T follicular helper cell (primary cell): Measurements from ENCODE around the gene GPC5.
"Not testable (repeated sequence)": the region's sequence is repeated elsewhere in the genome, so short reads cannot be mapped to it uniquely, and the experiment has no call there.

Experiments
- DNase-seq: peaks from one replicate; pipeline ENCODE4 v3.0.0-alpha.2; 2020; ENCODE audit warnings: low read depth

The GPC5 gene

DNA sequence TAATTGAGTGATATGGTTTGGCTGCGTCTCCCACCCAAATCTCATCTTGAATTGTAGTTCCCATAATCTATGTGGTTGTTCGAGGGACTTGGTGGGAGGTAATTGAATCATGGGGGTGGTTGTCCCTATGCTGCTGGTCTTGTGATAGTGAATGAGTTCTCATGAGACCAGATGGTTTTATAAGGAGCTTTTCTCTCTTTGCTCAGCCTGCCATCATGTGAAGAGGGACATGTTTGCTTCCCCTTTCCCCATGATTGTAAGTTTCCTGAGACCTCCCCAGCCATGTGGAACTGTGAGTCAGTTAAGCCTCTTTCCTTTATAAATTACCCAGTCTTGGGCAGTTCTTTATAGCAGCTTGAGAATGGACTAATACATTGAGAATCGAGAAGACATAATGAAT, 480.1 kb downstream of the GPC5 start:
- no peak for DNase-seq

- DNase-seq: no peak
Observed at GRCh38 chr13:91879360-91879759, 480.9 kb downstream of the GPC5 start.

GRCh38 chr13:91882918-91883317, 484.5 kb downstream of the GPC5 start:
- DNase-seq: no peak

GRCh38 chr13:91889641-91890040, 491.2 kb downstream of the GPC5 start:
- DNase-seq: no peak

GRCh38 chr13:91891141-91891540, 492.7 kb downstream of the GPC5 start:
- no peak for DNase-seq

GRCh38 chr13:91893040-91893439, 494.6 kb downstream of the GPC5 start:
- no peak for DNase-seq

GRCh38 chr13:91894316-91894715, 495.9 kb downstream of the GPC5 start:
- no peak for DNase-seq

- no peak for DNase-seq
Observed at GRCh38 chr13:91896547-91896946, 498.1 kb downstream of the GPC5 start.

- DNase-seq: not testable (repeated sequence)
Observed at GRCh38 chr13:91898986-91899385, 500.6 kb downstream of the GPC5 start.

DNA sequence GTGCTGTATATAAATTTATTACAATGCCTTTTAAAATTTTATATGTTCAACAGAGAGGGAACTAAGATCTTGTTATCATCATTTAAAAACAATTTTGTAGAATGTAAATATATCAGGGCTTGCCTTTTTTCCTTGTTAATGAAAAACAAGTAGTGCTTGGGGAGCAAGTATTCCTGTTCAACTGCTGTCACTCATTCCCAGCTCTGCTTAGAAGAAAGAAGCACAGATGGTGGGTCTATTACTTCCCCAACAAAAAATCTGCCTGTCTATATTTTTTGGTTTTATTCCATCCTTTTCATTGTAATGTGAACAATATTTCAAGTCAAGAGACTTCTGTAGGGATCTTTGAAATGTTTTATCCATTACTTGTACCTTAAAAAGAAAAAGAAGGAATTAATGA, 503.9 kb downstream of the GPC5 start:
- DNase-seq: no peak

GRCh38 chr13:91904005-91904404, 505.6 kb downstream of the GPC5 start:
- DNase-seq: no peak

DNA sequence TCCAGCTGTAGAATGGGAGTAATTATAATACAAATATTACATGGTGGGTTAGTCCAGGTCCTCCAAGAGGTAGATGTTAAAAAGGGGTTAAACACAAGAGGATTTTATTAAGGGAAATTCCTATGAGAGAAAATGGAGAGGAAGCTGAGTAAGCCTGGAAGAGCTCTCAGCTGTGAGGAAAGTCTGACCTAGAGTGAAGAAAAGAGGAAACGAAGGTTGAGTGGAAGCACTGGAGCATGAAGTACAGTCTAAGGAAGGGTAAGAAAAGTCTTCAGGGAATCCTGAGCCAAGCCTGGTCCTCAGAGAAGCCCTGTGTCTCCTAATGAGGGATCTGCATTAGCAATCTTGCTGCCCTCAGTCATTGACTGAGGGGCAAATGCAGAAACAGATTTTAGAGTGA, 506.2 kb downstream of the GPC5 start:
- DNase-seq: no peak

GRCh38 chr13:91907398-91907797, 509.0 kb downstream of the GPC5 start:
- no peak for DNase-seq

DNA sequence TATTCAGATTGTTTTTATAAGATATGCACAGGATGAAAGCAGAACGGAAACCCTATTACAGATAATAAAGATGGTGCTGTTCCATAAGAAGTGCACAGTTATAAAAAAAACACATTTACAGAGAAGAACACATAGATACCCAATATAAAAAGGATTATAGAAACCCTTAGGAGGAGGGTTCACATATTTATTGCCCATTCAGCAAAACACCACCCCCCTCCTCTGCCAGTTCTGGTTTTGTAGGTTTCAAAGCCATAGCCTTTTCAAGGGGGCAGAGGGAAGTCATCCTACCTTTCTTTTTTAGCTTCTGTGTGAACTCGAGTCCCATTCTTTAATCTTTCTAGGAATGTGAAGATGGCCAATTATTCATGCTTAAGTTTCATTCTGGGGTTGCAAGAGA, 511.2 kb downstream of the GPC5 start:
- DNase-seq: no peak

- DNase-seq: no peak
Observed at GRCh38 chr13:91922969-91923592, 524.7 kb downstream of the GPC5 start.

DNA sequence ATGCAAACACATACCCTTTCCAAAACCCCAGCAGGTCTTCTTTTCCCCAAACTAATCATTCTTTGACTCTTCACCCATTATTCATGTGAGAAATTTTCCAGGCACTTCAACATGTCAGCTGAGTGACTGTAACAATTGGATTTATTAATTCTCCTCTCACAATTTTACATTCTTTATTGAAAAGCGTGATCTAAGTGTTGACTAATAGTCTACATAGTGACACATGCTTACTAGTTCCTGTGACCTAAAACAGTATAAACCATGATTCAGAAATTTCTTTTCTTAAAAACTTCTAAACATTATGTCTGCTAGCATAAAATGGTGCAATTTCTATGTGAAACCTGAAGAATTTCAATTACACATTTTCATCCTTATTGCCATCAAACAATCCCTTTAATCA, 532.3 kb downstream of the GPC5 start:
- DNase-seq: no peak

GRCh38 chr13:91934354-91934753, 535.9 kb downstream of the GPC5 start:
- DNase-seq: no peak

DNA sequence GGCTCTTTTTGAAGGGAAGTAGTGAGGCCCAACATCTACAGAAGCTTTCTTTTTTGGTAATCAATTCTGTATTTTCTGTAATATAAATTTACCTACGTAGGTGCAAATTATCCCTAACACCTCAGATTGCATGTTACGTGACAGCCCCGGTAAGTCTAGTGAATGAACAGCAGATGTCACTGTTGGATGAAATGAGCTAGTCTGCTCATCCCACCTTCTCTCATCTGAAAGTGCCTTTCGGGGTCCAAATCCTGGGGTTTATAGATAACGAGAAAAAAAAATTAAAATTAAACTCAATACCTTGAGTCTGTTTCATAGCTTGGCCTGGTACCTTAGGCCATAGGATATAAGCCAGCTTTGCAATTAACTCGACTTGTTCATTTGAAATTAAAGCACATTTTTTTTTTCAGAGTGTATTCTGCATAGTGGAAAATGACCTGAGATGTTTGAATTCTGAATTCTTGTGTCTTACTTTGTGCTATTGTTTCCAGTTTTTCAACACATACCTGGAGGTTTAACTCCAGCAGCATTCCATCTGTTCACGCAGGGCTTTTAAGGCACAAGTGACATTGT, 548.2 kb downstream of the GPC5 start:
- no peak for DNase-seq

DNA sequence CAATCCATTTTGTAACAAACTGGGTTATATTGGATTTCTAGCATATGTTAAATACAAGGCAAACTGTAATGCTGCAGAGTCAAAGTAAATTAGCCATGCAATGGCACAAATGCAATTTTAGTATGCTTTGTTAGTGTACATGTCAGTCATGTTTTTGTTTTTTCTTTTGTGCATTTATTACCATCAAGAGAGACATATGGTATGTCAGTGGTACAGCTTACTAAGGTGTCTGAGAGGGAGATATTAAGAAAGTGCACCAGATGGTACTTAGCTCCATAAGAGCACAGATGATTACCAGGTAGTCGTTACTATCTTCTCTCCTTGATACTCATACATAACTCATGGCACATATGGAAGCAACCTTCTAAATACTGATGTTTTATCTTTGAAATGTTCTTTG, 550.3 kb downstream of the GPC5 start:
- DNase-seq: no peak

DNA sequence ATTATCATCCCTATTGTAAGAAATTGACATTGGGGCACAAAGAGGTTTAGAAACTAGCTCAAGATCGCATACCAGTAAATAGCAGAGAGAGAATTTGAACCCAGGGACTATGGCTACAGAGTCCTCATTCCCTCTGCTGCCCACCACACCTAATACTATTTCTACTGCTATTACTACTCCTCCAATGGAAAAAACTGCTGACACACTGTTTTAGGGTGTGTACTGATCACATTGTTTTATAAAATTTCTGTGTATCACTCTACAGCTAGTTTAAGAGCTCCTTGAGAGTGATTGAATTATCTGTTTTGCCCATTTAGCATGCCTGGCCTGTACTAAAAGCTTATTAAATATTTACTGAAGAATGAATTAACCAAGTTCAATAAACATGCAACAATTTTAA, 552.4 kb downstream of the GPC5 start:
- DNase-seq: no peak

DNA sequence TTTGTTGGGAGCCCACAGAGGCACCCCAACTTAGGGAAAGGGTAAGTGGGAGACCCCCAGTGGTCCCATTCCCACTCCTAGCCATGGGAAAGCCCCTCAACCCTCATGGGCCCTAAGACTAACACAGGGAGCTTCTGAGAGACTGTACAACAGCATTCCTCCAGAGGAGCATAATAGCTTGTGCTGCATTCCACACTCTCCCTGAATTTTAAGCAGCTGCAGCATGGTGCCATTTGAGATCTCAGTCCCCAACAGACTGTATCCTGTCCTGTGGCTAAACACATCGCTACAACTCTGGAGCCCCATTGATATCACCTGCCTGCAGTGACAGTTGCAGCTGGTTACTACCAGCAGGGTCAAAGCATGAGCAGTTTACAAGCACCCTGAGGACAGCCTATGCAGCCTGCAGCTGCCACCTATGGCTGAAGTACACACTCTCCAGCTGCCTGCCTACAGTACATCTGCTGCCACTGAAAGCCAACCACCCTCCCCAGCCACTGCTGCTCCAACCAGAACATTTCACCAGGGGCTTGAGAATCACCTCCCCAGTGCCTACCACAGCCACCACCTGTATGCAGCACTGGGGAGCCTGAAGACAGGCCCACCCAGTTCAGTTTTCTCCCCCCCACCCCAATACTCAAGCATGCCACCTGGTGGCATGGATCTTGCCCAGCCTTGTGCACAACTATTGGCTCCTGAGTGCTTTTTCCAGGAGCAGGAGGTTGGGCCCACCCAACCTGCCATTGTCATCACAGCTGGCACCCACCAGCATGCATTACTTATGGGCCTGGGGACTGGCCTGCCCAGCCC, 557.3 kb downstream of the GPC5 start:
- DNase-seq: no peak

DNA sequence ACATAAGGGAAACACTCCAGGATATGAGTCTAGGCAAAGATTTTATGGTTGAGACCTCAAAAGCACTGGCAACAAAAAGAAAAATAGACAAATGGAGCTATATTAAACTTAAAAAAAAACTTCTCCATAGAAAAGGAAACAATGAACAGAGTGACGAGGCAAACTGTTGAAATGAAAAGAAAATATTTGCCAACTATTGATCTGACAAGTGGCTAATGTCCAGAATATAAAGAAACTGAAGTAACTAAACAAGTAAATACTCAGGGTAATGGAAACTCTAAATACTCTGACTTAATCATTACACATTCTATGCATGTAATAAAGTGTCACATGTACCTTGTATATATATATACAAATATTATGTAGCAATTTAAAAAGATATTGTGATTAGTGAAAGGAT, 562.5 kb downstream of the GPC5 start:
- no peak for DNase-seq

DNA sequence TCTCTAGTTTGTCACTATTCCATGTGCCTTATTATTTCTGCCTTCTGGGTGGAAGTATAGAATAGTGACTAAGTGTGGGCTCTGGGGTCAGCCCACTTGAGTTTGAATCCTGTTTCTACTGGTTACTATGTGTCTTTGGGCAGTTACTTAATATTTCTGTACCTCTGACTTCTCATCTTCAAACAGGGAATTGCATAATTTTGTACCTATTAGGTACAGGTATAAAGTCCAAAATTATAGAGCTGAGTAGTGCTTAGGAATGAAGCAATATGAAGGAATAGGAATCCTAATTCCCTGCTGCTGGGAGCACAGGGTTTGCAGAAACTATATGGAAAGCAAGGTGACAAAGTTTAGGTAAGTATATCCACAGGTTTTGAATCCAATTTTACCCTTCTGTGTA, 564.5 kb downstream of the GPC5 start:
- no peak for DNase-seq
